H1 (cell line): Measurements from ENCODE around the gene DENND1A. TPM values are rescaled to one million over a fixed set of nuclear protein-coding genes. Genes with fewer than 3 reads are reported as not detected.

ENCODE experiments used
- BRCA1 ChIP-seq: IDR thresholded peaks from 2 replicates; pipeline ENCODE4 v1.6.1; 2012; ENCODE audit warnings: low read depth, low read length, improper control_type of control experiment
- CBX8 ChIP-seq: fragments of 300-800, 300-1000 bp; sonication (generic); IDR thresholded peaks from 2 replicates; pipeline ENCODE4 v1.7.1; 2016; ENCODE audit warnings: low read depth, low read length, borderline replicate concordance
- CEBPB ChIP-seq: IDR thresholded peaks from 2 replicates; pipeline ENCODE4 v1.6.1; 2012; ENCODE audit warnings: low read depth, low read length
- E2F6 ChIP-seq: IDR thresholded peaks from 2 replicates; pipeline ENCODE4 v1.6.1; 2012; ENCODE audit warnings: inconsistent platforms
- EP300 ChIP-seq, 2 experiments: IDR thresholded peaks; 1 replicate in 1 of 2; 2 replicates in 1 of 2; pipeline ENCODE4 v1.6.1; 2011 to 2012; ENCODE audit warnings: low read depth in 2 of 2, low read length in 2 of 2, mild to moderate bottlenecking in 2 of 2, borderline replicate concordance in 1 of 2, inconsistent platforms in 1 of 2, moderate library complexity in 1 of 2
- EZH2 ChIP-seq: fragments of 200-600 bp; sonication (generic); IDR thresholded peaks from 2 replicates; pipeline ENCODE4 v1.7.1; 2012; ENCODE audit warnings: low read depth, mild to moderate bottlenecking, moderate library complexity, low read length, inconsistent platforms; ENCODE audit not compliant: severe bottlenecking
- FOSL1 ChIP-seq: IDR thresholded peaks from 2 replicates; pipeline ENCODE4 v1.6.1; 2011; ENCODE audit warnings: mild to moderate bottlenecking, low read depth, low read length, moderate library complexity; ENCODE audit not compliant: insufficient read depth
- GTF2F1 ChIP-seq: IDR thresholded peaks from 2 replicates; pipeline ENCODE4 v1.6.1; 2012; ENCODE audit warnings: low read depth, low read length, improper control_type of control experiment, borderline replicate concordance
- JUN ChIP-seq: IDR thresholded peaks from 2 replicates; pipeline ENCODE4 v1.6.1; 2011; ENCODE audit warnings: low read depth, mild to moderate bottlenecking, improper control_type of control experiment, low read length
- POLR2A ChIP-seq, 2 experiments: IDR thresholded peaks; 1 replicate in 1 of 2; 2 replicates in 1 of 2; pipeline ENCODE4 v1.6.1; 2011; ENCODE audit warnings: low read depth in 2 of 2, low read length in 2 of 2, mild to moderate bottlenecking in 2 of 2; ENCODE audit errors: control extremely low read depth in 1 of 2
- RAD21 ChIP-seq, 2 experiments: IDR thresholded peaks in 1 of 2; conservative IDR thresholded peaks in 1 of 2; 2 replicates each; pipeline ENCODE4 v1.6.1; 2011; ENCODE audit warnings: low read depth in 2 of 2, low read length in 2 of 2, improper control_type of control experiment in 1 of 2, inconsistent platforms in 1 of 2, mild to moderate bottlenecking in 1 of 2, moderate library complexity in 1 of 2
- SIX5 ChIP-seq: IDR thresholded peaks from 2 replicates; pipeline ENCODE4 v1.6.1; 2011; ENCODE audit warnings: mild to moderate bottlenecking, low read depth, low read length
- TEAD4 ChIP-seq: IDR thresholded peaks from 2 replicates; pipeline ENCODE4 v1.6.1; 2012; ENCODE audit warnings: low read depth, low read length, inconsistent platforms, mixed read lengths
- YY1 ChIP-seq: IDR thresholded peaks from 2 replicates; pipeline ENCODE4 v1.6.1; 2011; ENCODE audit warnings: low read depth, mild to moderate bottlenecking, low read length
- ZNF274 ChIP-seq: IDR thresholded peaks from 2 replicates; pipeline ENCODE4 v1.7.0; 2012; ENCODE audit warnings: low read length, borderline replicate concordance; ENCODE audit errors: extremely low read depth
- polyA plus RNA-seq, 7 experiments: library from polyadenylated mRNA; depleted of rRNA in 3 of 7; stranded (reverse) in 5 of 7; unstranded in 2 of 7; fragments of >200 nt in 5 of 7; fragments of 200-250 nt in 2 of 7; gene quantifications; 1 replicate in 5 of 7; 2 replicates in 1 of 7; 4 replicates in 1 of 7; pipeline versions ENCODE4 v1.2.1 to v1.2.3, GENCODE V29; 2011 to 2013; ENCODE audit warnings: missing spikeins in 2 of 7, mixed read lengths in 2 of 7
- total RNA-seq: library from RNA; stranded (reverse); fragmentation: NEBNext Ultra II Directional; extraction: Animal tissue kit (Norgen Biotek cat#: 25700); gene quantifications from 2 replicates; pipeline ENCODE4 v1.2.1, GENCODE V29; 2021
- TF ChIP-seq, protein P1 (sequence below): IDR thresholded peaks from 2 replicates; pipeline ENCODE4 v1.6.1; 2012; ENCODE audit warnings: low read length, inconsistent platforms

DENND1A gene
- total and polyA plus RNA-seq, 2 of the 8 experiments (the other 6 are each of a cell fraction or from before 2014, with no cell fraction given), result 24.1 to 26.4 TPM

- TF ChIP-seq EP300 (IDR thresholded peaks at IDR 0.05; ENCODE audit: borderline replicate concordance in 1 of 2, low read depth in 2 of 2, low read length in 2 of 2) (no peak), SIX5 (no peak), CBX8 (no peak), E2F6 (no peak), YY1 (no peak), TEAD4 (no peak), FOSL1 (no peak), RAD21 (IDR thresholded peaks at IDR 0.05 in 1 of 2, conservative IDR thresholded peaks at IDR 0.05 in 1 of 2; ENCODE audit: low read depth in 2 of 2, low read length in 2 of 2) (no peak), EZH2 (no peak), CEBPB (no peak), BRCA1 (no peak), POLR2A (IDR thresholded peaks at IDR 0.05; ENCODE audit: control extremely low read depth in 1 of 2, low read depth in 2 of 2, low read length in 2 of 2) (no peak), JUN (no peak), GTF2F1 (no peak), ZNF274 (no peak)
- TF ChIP-seq, protein P1, sequence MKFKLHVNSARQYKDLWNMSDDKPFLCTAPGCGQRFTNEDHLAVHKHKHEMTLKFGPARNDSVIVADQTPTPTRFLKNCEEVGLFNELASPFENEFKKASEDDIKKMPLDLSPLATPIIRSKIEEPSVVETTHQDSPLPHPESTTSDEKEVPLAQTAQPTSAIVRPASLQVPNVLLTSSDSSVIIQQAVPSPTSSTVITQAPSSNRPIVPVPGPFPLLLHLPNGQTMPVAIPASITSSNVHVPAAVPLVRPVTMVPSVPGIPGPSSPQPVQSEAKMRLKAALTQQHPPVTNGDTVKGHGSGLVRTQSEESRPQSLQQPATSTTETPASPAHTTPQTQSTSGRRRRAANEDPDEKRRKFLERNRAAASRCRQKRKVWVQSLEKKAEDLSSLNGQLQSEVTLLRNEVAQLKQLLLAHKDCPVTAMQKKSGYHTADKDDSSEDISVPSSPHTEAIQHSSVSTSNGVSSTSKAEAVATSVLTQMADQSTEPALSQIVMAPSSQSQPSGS, result no peak
These were observed 569.5 kb downstream of the DENND1A start (continued) for GRCh38 chr9:123360161-123361085.
